Stomach smooth muscle (tissue), 2 donors: Measurements from ENCODE around the gene VWDE.
"Not testable (repeated sequence)": the region's sequence is repeated elsewhere in the genome, so short reads cannot be mapped to it uniquely, and the experiment has no call there.

ENCODE experiments used
- H3K27ac ChIP-seq: one replicate; pipeline ENCODE4 v1.7.0; 2013; ENCODE audit warnings: mild to moderate bottlenecking, low read length, inconsistent platforms
- H3K27me3 ChIP-seq, 2 donors: one replicate each; pipeline ENCODE4 v1.7.0; 2013; ENCODE audit warnings: low read length in 2 of 2; ENCODE audit not compliant: insufficient read depth in 2 of 2, control insufficient read depth in 1 of 2
- H3K36me3 ChIP-seq, 2 donors: one replicate each; pipeline ENCODE4 v1.7.0; 2013; ENCODE audit warnings: low read length in 2 of 2; ENCODE audit not compliant: control insufficient read depth in 2 of 2, insufficient read depth in 2 of 2
- H3K4me1 ChIP-seq: one replicate; pipeline ENCODE4 v1.7.0; 2013; ENCODE audit warnings: low read length; ENCODE audit not compliant: control insufficient read depth, insufficient read depth
- H3K4me3 ChIP-seq, 2 donors: one replicate each; pipeline ENCODE4 v1.7.0; 2013; ENCODE audit warnings: low read length in 2 of 2
- H3K9ac ChIP-seq, 2 donors: one replicate each; pipeline ENCODE4 v1.7.0; 2013; ENCODE audit warnings: low read length in 2 of 2, mild to moderate bottlenecking in 1 of 2
- H3K9me3 ChIP-seq, 2 donors: one replicate each; pipeline ENCODE4 v1.7.0; 2013; ENCODE audit warnings: low read length in 2 of 2; ENCODE audit not compliant: control insufficient read depth in 2 of 2
- donor health status: healthy.
- donor health status: Pancreatic carcinoma.

The VWDE gene

DNA sequence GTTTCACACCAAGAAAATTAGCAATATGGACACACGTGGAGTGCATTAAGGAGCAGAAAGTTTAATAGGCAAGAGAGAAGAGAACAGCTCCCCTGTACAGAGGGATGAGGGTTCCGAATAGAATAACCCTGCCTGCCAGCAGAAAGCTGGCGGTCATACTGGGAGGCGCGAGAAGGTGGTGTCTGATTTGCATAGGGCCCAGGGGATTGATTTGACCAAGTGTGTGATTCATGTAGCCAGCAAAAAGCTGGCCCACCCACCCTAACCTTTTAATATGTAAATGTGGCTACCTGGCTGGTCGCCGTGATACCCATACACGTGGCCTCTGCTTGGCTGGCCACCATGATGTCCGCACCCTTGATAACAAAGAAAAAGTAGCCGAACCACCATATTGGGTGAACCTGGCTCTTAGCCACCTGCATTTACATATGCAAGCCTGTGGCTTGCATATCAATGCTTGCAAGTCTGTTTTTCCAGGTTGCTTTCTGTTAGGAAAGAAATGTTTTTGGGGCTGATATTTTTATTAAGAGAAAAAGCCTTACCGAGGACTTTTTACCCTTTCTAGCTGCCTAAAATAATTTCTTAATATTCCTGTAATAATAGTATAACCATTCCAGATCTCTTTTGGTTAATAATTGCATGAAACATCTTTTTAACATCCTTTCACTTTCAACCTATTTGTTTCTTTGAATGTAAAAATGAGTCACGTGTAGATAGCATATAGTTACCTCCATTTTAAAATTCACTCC is 20.5 kb upstream of the VWDE start:
- Histone ChIP-seq H3K27me3 (no peaks in the 10 kb centered on the region), H3K36me3 (no peaks in the 10 kb centered on the region), H3K27ac (no peak overlapping the region)

DNA sequence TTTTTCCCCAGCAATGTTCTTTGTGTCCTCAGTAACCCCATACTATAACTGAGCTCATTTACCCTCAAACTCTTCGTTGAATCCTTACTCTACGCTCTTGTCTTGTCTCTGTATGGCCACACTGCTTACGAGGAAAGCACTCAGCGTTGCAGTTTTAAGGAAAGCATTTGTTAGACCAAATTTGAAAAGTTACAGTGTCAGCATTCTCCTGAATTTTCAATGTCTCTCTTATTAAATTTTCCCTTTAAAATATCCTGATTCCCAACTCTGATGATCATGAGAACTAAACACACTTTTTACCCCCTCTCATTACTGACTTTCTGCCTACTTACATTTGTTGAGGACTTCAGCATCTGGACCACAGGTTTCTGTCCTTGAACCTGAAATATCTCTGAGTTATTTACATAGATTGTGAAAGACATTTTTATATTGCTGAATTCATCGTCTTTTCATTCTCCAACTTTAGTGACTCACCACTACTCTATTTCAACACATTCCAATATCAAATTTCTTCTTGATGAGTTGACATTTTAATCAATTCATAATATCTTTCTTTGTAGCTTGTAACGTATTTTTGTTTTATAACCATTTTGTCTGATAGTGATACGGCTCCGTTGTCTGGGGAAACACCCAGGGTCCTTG is 19.8 kb upstream of the VWDE start:
- H3K36me3 ChIP-seq, result no peaks in the 10 kb centered on the region
- H3K9me3 ChIP-seq, result no peaks in the 10 kb centered on the region
- no peak overlapping the region for H3K4me3 ChIP-seq
- H3K27ac ChIP-seq, result no peak overlapping the region
- H3K4me1 ChIP-seq, result no peaks in the 10 kb centered on the region
- no peaks in the 10 kb centered on the region for H3K27me3 ChIP-seq
- H3K9ac ChIP-seq, result no peak overlapping the region

More for the DNA sequence above, 20.5 kb upstream of the VWDE start:
- Histone ChIP-seq H3K9ac (no peak overlapping the region), H3K4me1 (no peaks in the 10 kb centered on the region), H3K9me3 (no peaks in the 10 kb centered on the region), H3K4me3 (no peak overlapping the region)

DNA sequence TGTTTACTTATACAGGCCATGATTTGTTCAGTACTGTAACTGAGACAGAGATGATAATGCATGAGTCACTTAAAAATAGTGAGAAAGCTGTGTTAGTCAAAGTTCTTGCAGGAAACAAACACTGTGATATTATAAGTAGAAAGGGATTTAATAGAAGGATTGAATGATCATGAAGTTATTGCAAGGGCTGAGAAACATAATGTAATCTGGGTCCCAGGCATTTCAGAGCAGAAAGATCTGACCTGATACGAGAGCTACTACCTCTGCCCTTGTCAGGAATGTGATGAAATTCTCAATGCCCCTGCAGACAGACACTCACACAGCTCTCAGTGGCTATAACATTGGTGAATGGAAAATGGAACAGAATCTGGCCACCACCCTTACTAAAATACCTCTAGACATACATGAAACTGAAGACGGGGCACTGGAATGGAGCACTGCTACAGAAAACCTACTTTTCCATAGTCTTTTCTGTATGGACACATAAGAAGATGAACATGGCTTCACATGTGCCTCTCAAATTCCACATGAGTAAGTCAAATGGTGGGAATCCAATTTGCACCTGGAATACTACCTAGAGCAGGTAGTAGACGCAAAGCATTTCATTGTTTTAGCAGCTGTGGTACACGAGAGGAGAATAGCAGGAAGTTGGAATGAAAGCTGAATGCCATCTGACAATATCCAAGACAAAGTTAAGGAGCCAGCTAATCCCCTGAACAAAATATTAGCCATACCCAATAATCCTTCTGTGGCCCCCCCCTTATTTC is 19.1 kb upstream of the VWDE start:
- H3K36me3 ChIP-seq, result no peaks in the 10 kb centered on the region
- no peaks in the 10 kb centered on the region for H3K9me3 ChIP-seq
- H3K4me1 ChIP-seq, result no peaks in the 10 kb centered on the region
- H3K9ac ChIP-seq, result no peak overlapping the region
- no peaks in the 10 kb centered on the region for H3K27me3 ChIP-seq
- H3K4me3 ChIP-seq, result no peak overlapping the region
- H3K27ac ChIP-seq, result no peak overlapping the region

DNA sequence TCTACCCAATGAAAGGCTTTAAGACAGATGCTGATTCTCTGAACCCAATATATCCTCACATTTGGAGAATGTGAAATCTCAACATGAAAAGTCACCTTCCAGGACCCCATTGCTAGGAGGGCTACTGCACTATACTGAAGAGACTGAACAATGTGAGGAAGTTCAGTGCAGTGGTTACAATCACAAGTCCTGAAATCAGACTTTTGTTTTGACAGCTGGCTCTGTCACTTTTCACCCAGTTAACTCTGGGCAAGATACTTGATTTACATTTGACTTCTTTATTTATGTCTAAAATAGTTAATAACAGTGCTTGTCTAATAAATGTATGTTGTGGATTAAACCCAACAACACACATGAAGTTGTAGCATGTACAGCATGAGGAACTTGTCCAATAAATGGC is 14.8 kb upstream of the VWDE start:
- Histone ChIP-seq H3K27me3 (no peaks in the 10 kb centered on the region), H3K9ac (no peak overlapping the region), H3K4me3 (no peak overlapping the region), H3K9me3 (no peaks in the 10 kb centered on the region), H3K36me3 (no peaks in the 10 kb centered on the region), H3K27ac (no peak overlapping the region), H3K4me1 (no peaks in the 10 kb centered on the region)

DNA sequence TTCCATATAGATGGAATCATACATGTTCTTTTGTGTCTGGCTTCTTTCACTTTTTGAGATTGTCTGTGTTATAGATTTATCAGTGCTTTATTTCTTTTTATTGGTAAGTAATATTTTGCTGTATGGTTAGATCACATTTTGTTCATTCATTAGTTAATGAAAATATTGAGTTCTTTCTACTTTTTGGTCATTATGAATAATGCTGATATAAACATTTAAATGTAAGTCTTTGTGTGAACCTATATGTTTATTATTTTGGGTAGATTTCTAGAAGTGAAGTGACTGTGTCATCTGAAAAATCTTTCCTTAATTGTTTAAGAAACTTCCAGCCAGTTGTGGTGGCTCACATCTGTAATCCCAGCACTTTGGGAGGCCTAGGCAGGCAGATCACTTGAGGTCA is 11.4 kb upstream of the VWDE start:
- no peaks in the 10 kb centered on the region for H3K27me3 ChIP-seq
- H3K36me3 ChIP-seq, result no peaks in the 10 kb centered on the region
- H3K9me3 ChIP-seq, result no peaks in the 10 kb centered on the region
- H3K9ac ChIP-seq, result no peak overlapping the region
- H3K27ac ChIP-seq, result no peak overlapping the region
- H3K4me3 ChIP-seq, result no peak overlapping the region
- H3K4me1 ChIP-seq, result no peaks in the 10 kb centered on the region

DNA sequence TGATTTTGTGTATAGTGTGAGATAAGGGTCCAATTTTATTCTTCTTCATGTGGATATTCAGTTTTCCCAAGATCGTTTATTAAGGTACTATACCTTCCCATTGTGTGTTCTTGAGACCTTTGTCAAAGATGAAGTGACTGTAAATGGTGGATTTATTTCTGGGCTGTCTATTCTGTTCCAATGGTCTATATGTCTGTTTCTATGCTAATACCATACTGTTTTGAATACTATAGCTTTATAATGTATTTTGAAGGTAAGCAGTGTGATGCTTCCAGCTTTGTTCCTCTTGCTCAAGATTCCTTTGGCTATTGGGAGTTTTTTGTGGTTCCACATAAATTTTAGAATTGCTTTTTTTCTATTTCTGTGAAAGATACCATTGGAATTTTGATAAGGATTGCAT is 8.7 kb upstream of the VWDE start:
- Histone ChIP-seq H3K27ac (no peak overlapping the region), H3K9me3 (no peaks in the 10 kb centered on the region), H3K36me3 (no peaks in the 10 kb centered on the region), H3K9ac (no peak overlapping the region), H3K27me3 (no peaks in the 10 kb centered on the region), H3K4me1 (no peaks in the 10 kb centered on the region), H3K4me3 (no peak overlapping the region)

DNA sequence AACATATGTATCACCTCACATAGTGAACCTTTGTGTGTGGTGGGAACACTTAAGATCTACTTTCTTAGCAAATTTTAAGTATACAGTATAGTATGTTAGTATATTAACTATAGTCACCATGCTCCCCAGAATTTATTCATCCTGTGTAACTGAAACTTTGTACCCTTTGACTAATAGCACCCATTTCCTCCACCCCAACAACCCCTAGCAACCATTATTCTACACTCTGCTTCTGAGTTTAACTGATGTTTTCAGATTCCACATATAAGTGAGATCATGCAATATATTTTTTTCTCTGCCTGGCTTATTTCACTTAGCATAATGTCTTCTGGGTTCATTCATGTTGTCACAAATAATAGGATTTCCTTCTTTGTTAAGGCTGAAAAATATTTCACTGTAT is 6.9 kb upstream of the VWDE start:
- Histone ChIP-seq H3K4me3 (no peak overlapping the region), H3K4me1 (no peaks in the 10 kb centered on the region), H3K9ac (no peak overlapping the region), H3K9me3 (no peaks in the 10 kb centered on the region), H3K27me3 (no peaks in the 10 kb centered on the region), H3K27ac (no peak overlapping the region), H3K36me3 (no peaks in the 10 kb centered on the region)

DNA sequence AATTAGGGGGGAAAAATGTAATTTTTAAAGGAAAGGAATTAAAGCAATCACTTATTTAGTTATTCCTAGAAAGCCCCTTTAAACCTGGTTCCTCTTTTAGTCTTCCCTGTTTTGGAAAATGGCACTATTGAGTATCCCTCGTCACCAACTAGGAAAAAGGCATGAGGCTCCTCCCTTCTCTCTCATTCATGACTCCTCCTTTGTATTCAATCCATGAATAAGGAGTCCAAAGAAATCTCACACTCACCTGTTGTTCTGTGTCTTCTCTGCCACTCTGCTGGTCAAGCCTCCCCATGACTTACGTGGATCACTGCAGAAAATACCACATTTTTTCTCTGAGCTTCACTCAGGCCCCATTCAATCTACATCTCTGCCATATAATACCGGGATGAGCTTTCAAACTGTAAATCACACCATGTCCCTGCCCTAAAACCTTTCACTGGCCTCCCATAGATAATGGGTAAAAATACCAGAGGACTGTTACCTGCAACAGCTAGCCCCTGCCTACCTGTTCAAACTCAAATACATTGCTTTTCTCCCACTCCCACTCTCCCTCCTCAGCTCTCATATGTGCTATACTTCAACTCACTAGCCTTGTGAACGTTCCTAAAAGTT is 5.5 kb upstream of the VWDE start:
- H3K27me3 ChIP-seq, result no peaks in the 10 kb centered on the region
- no peak overlapping the region for H3K27ac ChIP-seq
- H3K4me1 ChIP-seq, result no peaks in the 10 kb centered on the region
- no peak overlapping the region for H3K9ac ChIP-seq
- H3K36me3 ChIP-seq, result no peaks in the 10 kb centered on the region
- no peaks in the 10 kb centered on the region for H3K9me3 ChIP-seq
- no peak overlapping the region for H3K4me3 ChIP-seq

DNA sequence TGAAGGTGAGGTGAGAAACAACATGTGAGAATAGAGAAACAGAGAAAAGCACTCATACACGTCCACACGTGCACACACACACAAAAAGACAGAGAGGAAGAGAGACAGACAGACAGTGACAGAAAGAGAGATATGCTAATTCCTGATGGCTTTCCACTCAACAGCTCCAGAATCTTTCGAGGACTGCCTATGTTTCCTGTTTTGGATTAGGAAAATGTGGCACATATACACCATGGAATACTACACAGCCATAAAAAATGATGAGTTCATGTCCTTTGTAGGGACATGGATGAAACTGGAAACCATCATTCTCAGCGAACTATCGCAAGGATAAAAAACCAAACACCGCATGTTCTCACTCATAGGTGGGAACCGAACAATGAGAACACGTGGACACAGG is 4.0 kb upstream of the VWDE start:
- not testable (repeated sequence) for H3K4me1 ChIP-seq, H3K4me3 ChIP-seq, H3K27me3 ChIP-seq, H3K36me3 ChIP-seq, H3K9me3 ChIP-seq, H3K27ac ChIP-seq, H3K9ac ChIP-seq

DNA sequence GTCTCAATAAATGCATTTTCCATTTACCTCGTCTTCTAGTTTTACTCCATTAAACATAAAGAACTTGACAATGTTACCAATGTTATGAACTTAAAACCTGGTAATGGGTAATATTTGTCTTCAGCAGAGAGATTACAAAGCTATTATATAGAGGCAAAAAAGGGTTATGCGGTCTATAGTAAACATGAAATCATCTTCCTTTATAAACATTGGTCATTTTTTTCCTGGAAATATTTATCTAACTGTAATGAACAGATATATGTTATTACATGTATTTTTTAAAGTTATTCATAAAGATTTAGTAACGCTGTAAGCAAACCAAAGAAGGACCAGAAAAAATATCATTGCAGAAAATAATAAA is 1.3 kb downstream of the VWDE start:
- Histone ChIP-seq H3K9me3 (no peaks in the 10 kb centered on the region), H3K27ac (no peak overlapping the region), H3K36me3 (no peaks in the 10 kb centered on the region), H3K27me3 (peaks cover 0 to 4% of the 10 kb centered on the region in 2 donors), H3K9ac (no peak overlapping the region), H3K4me3 (no peak overlapping the region), H3K4me1 (peaks cover 5% of the 10 kb centered on the region)
